RWPE1 (cell line): ENCODE data around the gene ABHD17B.

ENCODE experiments used
- CTCF ChIA-PET: fragments of 350-600 bp; sonication (Branson Sonifier 250); formaldehyde crosslinking; extraction: SDS; loops from one replicate; lab custom pipeline; 2021; lab: Yijun Ruan, JAX
- POLR2A ChIA-PET: fragments of 400-600 bp; formaldehyde crosslinking; extraction: SDS; loops from one replicate; lab custom pipeline; 2020; ENCODE audit warnings: antibody characterized with exemption; ENCODE audit not compliant: low non-redundant PET; lab: Yijun Ruan, JAX
- DNase-seq: peaks from one replicate; pipeline ENCODE4 v3.0.0; 2012; ENCODE audit warnings: low spot score
- H3K27ac ChIP-seq: fragments of 450-650 bp; 2 replicates; pipeline ENCODE4 v1.5.1; 2017
- TF ChIP-seq, protein P1 (sequence below): fragments of 450-650 bp; conservative IDR thresholded peaks from 2 replicates; pipeline ENCODE4 v1.5.1; 2017; ENCODE audit warnings: low read depth, mild to moderate bottlenecking

The ABHD17B gene

DNA sequence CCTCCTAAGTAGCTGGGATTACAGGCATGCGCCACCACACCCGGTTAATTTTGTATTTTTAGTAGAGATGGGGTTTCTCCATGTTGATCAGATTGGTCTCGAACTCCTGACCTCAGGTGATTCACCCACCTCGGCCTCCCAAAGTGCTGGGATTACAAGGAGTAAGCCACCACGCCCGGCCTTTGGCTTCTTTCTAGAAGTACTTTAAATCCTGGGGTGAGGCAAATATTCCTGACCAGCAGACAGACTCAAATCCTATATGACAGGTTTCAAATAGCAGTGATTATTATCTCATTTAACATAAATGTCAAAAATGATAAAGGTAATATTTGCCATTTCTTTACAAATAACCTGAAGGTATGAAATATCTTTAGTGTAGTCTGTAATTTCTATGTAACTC, 35.6 kb downstream of the ABHD17B start:
- POLR2A ChIA-PET, result no interaction called here
- TF ChIP-seq, protein P1, sequence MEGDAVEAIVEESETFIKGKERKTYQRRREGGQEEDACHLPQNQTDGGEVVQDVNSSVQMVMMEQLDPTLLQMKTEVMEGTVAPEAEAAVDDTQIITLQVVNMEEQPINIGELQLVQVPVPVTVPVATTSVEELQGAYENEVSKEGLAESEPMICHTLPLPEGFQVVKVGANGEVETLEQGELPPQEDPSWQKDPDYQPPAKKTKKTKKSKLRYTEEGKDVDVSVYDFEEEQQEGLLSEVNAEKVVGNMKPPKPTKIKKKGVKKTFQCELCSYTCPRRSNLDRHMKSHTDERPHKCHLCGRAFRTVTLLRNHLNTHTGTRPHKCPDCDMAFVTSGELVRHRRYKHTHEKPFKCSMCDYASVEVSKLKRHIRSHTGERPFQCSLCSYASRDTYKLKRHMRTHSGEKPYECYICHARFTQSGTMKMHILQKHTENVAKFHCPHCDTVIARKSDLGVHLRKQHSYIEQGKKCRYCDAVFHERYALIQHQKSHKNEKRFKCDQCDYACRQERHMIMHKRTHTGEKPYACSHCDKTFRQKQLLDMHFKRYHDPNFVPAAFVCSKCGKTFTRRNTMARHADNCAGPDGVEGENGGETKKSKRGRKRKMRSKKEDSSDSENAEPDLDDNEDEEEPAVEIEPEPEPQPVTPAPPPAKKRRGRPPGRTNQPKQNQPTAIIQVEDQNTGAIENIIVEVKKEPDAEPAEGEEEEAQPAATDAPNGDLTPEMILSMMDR, result no peak
- no peak for DNase-seq
- CTCF ChIA-PET, result no interaction called here
- H3K27ac ChIP-seq, result no peak overlapping the region

DNA sequence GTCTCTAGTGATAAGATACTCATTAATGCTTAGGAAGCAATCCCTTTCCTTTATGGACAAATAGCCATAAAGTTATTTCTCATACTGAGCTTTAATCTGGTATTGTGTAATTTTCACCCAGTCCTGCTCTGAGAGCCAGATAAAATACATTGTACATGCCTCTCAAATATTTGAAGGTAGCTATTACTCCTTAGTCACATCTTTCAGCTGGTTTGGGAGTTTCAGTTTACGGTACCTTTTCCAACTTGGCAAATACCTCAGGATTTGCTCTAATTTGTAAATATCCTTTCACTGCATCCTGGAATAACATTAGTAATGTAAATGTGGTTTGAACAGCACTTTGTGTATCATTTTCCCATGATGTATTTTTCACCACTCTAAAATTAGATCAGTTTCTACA, 47.4 kb downstream of the ABHD17B start:
- CTCF ChIA-PET, result no interaction called here
- POLR2A ChIA-PET, result no interaction called here
- H3K27ac ChIP-seq, result no peak overlapping the region
- no peak for DNase-seq
- TF ChIP-seq, protein P1, result no peak

DNA sequence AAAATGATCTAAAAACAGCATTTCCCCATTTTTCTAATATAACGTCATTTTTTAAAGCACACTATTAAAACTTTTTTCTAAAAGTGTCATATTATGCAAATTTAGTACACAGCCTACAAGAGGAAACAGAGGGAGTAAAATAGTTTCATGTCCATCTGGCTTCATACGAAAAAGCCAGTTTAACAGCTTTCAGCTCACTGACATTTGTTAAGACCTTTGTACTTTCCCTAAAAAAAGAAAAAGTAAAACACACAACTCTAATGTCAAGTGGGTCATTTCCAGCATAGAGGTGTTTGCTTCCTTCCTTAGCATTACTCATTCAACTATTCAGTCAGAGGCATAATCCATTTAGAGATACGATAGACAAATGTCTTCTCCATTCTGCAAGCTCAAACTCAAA, 49.4 kb downstream of the ABHD17B start:
- ChIA-PET CTCF (interaction anchor here (0.6 kb wide), 1 partner anchor 156 kb away, joined by 3 read pairs; no protein-coding TSS in a partner anchor), POLR2A (no interaction called here)
- TF ChIP-seq, protein P1, result no peak
- DNase-seq, result no peak
- H3K27ac ChIP-seq, result no peak overlapping the region

DNA sequence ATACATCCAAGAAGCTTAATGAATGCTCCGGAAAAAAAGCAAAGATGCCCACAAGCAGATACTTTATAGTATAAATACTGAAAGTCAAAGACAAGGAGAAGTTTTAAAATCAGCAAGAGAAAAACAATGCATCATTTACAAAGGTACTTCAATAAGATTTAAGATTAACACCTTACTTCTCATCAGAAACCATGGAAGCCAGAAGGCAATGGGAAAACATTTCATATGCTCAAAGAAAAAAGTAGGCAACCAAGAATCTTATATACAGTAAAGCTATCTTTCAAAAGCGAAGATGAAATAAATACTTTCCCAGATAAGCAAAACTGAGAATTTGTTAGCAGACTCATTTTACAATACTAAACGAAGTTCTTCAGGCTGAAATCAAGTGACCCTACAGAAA, 51.1 kb downstream of the ABHD17B start:
- POLR2A ChIA-PET, result no interaction called here
- TF ChIP-seq, protein P1, result no peak
- CTCF ChIA-PET, result no interaction called here
- DNase-seq, result no peak
- no peak overlapping the region for H3K27ac ChIP-seq

DNA sequence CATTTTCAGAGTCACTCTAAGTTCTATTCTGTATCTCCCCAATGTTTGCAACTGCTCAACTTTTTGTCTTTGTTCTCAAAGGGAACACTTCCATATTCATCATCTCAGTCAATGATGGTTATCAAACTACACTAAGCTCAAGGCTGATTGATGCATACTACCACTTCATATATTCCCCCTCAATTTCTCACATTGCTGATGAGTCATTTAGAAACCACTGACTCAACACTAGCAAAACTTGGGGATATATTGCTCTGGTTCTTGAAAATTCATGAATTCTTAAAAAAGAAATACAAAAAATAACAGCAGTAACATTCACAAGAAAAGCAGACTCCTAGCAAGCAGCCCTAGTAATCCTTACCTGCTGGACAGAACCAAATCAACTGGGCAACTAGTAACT, 52.2 kb downstream of the ABHD17B start:
- H3K27ac ChIP-seq, result no peak overlapping the region
- TF ChIP-seq, protein P1, result no peak
- POLR2A ChIA-PET, result no interaction called here
- CTCF ChIA-PET, result no interaction called here
- DNase-seq, result peak; percentile 7

DNA sequence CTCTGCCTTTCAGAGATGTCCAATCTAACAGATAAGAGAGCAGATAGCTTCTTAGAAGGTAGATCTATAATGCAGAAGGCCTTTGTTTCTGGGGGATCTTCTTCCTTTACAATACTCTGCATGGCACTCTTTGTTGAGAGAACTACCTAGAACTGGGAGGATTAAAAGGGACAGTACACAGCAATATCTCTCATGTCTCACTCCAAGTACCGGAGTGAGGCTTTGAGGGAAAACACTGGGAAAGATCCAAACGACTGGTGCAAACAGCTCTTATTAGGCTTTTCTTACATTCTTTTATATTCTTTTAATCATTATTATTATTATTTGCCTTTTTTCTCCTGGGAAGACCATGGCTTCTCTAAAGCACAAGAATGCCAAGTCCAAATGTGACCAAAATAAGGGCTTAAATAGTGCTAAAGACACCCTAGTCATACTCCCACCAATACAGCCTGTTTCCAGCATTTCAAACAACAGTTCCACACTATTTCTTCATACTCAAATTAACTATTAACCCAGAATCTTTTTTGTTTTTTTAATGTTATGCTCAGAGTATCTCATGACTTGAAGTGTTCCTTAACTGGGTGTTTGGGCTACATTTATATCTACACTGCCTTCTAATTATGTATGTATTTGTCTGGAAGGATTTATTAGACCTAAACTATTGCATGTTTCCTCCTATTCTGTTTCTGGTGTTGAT, 52.7 kb downstream of the ABHD17B start:
- no peak for DNase-seq
- POLR2A ChIA-PET, result no interaction called here
- CTCF ChIA-PET, result no interaction called here
- H3K27ac ChIP-seq, result no peak overlapping the region
- TF ChIP-seq, protein P1, result no peak
